Sciatic nerve (tissue), 2 donors: ENCODE measurements around the gene PPIB. TPM values are rescaled to one million over a fixed set of nuclear protein-coding genes. Genes with fewer than 3 reads are reported as not detected.

Source experiments
- ATAC-seq: fragments of 200-7000 bp; cut with Tn5 transposase; one replicate; pipeline ENCODE4 v1.9.1; 2020; ENCODE audit warnings: mild to moderate bottlenecking, moderate library complexity
- DNase-seq: peaks from one replicate; pipeline ENCODE4 v3.0.0-alpha.2; 2020; ENCODE audit warnings: low spot score
- intact Hi-C: fragments of 100-400 bp; cut with DNase I; formaldehyde crosslinking; loops from one replicate; pipeline ENCODE4 v1.14.2; 2022
- total RNA-seq: library from RNA; stranded (reverse); fragmentation: NEBNext Ultra II Directional; extraction: Animal tissue kit (Norgen Biotek cat#: 25700); gene quantifications from one replicate; pipeline ENCODE4 v1.2.1, GENCODE V29; 2021
- donor health status: DM: no; HTN: no; CAD: no.
- donor health status: DM: no; HTN: no; CAD: no.

Gene PPIB
- total RNA-seq = 218 TPM

DNA sequence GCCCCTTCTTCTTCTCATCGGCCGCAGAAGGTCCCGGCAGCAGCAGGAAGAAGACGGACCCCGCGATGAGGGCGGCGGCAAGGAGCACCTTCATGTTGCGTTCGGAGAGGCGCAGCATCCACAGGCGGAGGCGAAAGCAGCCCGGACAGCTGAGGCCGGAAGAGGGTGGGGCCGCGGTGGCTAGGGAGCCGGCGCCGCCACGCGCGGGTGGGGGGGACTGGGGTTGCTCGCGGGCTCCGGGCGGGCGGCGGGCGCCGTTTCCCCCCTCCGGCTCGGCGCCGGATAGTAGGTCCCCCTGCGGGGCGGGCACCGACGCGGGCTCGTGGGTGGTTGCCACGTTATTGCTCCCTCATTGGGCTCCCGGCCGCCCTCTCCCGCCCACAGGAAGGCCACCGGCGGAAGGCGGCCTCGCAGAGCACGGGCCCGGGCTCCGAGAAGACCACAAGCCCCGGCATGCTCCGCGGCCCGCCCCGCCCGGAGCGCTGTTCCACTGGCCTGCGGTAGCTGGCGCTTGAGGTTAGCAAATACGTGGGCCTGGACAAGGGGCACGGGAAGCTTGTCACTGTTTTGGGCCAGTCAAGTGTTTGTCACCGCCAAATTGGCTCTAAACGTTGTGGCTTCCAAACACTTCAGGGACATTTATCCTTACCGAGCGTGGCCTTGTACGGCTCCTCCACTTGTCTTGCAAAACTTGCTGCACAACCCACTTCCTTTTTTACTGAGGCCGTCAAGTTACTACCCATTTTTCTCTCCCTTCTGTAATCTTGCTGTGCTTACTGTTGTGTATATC is at the start of gene PPIB:
Gene PPIB, minus strand, starts transcription at position 154 of the 790 bp plus-strand sequence. Its CDS starts 36 bp downstream, at position 118.
- peak; percentile 98 for DNase-seq
- peak; percentile 98 for ATAC-seq
- intact Hi-C loops = no loop called here

DNA sequence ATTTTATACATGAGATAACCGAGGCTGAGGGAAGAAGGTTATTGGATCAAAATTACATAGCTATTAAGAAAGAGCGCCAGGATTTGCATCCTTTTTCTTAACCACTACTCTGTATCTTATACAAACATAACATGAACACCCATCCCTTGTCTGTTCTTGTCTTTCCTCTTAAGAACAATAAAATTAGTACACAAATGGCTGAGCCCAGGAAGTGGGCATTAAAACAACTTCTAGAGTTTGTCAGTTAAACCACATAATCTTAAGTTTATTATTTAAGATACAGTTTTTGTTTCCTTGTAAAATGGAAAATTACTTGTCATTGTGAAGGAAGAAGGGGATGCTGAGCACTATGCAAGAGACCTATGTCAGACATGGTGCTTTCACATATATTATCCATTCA is 48.9 kb upstream of the PPIB start:
- ATAC-seq (no peak), DNase-seq (no peak)
- intact Hi-C loops = no loop called here

DNA sequence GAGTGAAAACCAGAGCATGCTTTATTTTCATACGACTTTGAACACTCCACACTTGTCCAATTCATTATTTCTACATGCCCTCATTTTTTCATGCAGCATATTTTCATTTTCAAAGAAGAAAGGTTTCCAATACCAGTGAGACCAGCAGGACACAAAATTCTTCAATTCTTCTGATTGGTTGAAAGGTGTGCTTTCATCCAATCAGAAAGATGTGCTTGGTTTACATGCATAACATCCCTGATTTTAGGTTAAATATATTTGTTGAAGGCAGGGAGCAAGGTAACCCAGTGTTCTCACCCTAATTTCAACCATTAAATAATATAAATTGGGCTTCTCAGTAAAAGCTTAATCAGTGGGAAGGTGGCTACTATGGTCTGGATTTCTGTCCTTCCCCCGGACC is 47.5 kb upstream of the PPIB start:
- ATAC-seq = no peak
- intact Hi-C loops = no loop called here

DNA sequence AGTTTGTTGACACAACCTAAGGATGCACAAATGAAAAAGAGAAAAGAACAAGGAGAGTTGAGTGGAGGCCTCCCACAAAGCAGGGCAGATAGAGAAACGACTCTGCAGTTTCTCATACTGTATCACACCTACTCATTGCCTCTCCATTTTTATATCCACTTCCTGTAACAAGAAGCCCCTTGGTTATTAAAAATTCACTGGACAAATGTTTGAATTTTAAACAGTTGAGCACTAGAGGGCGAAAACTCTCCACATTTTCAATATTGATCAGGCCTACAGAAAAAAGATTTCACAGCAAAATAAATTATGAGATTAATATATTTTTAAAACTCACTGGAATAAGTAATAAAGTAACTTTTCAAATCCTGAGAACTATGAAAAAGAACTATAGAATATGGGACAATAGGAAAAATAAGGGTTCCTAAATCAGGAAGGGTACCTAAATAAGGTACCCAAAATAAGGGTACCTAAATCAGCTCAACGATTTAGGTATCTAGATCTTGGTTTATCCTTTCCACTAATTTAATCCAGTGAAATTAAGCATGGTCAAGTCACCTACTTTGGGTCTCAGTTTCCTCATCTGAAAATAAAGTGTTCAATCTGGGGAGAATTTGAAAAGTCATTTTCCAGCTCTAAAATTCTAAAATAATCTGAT is 47.0 kb upstream of the PPIB start:
- intact Hi-C loops = no loop called here
- no peak for ATAC-seq
- no peak for DNase-seq

More for the DNA sequence above, 47.5 kb upstream of the PPIB start:
- no peak for DNase-seq

DNA sequence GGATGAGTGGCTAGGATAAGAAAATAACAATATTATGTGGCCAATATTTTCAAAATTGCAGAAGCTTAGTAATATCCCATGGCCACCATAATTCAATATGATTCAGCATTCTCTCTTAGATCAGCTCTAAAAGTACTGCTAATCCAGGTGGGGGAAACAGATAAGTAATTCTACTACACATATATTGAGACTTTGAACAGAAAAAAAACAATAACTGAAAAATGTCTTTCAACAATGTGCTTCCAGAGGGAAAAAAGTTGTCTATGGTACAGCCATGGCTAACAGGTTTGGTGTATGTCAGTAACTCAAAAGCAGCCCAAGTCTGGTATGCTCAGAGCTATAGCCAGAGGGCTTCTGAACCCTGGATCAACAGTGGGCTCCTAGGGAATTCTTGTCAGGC is 42.4 kb upstream of the PPIB start:
- intact Hi-C loops = no loop called here
- no peak for DNase-seq
- no peak for ATAC-seq

DNA sequence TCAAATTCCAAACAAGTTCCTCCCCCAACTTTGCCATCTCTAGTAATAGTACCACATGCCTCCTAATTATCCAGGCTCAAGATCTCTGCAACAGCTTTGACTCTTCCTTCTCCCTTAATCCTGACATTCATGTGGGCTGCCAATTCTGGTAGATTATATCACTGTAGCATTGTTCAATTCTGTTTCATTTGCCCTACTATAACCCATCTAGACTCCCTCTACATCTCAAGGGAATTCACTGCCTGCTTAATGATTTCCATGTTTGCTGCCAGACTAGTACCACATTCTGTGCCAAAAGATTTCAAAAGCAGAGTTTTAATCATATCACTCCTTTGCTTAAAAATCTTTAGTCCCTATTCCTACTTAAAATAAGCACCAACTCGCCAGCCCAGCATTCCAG is 34.6 kb upstream of the PPIB start:
- ATAC-seq = peak; percentile 96
- intact Hi-C loops = no loop called here

DNA sequence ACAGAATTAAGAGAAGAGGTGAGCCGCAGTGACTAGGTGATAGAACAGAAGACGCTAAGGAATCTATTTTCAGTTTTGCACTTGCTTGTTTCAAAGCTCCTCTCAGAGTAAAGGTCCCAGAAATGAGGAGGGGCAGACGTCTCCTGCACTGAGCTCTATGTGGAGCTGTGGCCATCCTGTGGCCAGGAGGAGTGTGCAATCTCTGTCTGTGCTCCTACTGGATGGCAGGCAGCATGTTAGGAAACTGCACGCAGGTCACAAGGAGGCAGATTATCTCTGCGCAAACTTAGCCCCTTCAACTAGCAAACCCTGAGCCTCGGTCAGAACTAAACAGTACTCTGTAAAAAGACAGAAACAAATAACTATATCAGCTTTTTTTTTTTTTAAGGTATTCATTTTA is 31.1 kb upstream of the PPIB start:
- DNase-seq = no peak
- intact Hi-C loops = no loop called here
- no peak for ATAC-seq

More for the DNA sequence above, 34.6 kb upstream of the PPIB start:
- no peak for DNase-seq

DNA sequence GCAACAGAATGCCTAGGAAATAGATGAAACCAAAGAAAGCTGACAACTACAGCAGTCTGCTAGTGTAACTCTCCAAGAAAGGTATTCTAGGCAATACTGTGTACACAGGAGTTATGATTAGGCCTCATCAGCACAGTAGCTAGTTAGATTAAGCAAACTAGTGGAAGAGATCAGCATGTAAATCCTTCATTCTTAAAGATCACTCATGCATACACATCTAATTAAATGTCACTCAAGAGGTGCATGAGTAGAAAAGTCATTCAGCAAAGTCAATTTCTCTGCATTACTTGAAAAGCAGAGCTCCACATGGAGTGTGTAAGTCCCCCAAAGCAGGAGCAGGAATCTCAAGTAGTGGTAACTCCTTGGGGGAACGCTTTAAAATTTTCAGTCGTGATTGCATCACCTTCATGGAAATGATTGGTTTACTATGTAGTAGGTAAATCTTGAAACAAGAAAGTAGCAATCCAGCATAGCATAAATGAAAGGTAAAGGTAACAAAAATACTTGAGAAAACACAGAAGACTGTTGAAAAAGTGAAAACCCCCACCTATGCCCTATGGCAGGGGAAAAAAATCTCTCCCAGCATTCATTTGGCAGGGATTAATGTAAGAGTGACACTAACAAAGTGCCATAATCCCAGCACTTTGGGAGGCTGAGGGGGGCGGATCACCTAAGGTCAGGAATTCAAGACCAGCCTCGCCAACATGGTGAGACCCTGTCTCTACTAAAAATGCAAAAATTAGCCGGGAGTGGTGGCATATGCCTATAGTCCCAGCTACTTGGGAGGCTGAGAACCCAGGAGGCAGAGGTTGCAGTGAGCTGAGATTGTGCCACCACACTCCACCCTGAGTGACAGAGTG is 29.4 kb upstream of the PPIB start:
- ATAC-seq (no peak), DNase-seq (no peak)
- intact Hi-C loops = no loop called here

DNA sequence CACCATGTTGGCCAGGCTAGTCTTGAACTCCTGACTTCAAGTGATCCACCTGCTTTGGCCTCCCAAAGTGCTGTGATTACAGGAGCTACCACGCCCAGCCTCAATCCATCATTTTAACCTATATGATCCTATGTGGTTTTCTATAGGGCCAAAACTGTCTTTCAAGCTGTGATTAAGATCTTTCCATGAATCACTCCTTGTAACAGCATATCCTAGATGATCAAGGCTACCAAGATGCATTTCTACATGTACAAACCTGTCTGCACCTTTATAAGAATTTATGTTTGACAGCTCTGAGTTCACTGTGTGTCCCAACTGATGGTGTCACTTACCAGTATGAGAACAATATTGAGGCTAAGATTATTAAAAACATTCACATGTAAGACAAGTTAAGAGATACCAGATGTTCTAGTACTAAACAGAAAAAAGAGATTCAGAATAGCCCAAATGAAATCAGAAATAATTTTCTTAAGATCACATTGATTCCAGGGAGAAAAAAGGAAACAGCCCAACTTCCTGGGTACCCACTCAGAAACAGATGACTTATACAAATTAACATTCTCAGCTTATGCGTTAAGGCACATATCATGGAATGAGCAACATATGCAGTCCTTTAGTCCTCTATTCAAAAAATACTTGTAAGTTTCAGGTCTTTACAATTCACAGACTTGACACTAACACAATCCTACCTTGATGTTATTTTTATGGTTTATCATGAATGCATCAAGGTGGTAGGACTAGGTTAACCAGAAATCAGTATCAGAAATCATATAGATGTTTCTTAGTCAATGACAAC is 24.8 kb upstream of the PPIB start:
- intact Hi-C loops = no loop called here
- ATAC-seq = no peak
- no peak for DNase-seq

DNA sequence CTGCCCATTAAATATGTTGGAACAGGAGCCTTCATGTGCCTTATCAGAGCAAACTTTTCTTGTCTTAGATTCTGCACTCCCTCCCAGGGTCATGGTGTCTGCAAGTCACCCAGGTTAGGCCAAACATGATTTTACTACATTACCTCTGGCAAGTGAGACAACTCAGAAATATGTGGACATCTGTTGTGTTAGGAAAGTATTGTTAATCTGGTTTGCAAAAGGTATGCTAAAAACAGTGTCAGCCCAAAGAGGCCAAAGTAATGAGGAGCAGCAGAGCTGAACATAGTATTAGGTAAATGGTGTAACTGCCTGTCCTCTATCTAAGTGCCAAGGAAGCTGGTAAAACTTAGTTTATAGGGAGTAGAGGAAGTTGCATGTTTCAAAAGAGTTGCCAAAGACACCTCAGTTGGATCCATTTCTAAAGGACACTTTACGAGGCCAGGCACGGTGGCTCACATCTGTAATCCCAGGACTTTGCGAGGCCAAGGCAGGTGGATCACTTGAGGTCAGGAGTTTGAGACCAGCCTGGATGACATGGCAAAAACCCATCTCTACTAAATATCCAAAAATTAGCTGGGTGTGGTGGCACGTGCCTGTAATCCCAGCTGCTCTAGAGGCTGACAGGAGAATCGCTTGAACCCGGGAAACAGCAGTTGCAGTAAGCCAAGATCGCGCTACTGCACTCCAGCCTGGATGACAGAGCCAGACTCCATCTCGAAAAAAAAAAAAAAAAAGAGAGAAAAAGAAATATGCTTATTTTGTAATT is 22.5 kb upstream of the PPIB start:
- ATAC-seq (no peak), DNase-seq (no peak)
- intact Hi-C loops = no loop called here

DNA sequence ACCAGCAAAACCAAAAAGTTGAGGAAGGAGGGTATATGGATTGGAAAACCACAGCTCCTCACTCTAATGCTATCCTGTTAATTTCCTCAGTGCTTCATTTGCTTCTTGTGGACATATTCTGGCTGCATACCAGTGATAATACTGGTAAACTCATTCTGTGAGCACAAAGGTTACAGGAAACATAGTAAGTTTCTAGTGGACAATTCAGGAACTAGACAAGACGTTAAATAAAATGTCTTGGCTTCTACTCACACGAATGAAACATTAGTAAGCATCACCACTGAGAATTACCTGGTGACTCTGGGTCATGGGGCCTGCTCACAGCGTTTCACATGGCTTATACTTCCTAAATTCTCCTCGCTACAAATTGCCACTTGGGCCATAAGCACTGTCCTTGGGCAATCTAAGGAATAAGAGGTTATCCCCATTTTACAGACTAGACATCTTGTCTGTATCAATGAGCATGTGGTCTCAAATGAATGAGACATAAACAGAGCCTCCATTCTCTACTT is 20.1 kb upstream of the PPIB start:
- ATAC-seq = no peak
- no peak for DNase-seq
- intact Hi-C loops = no loop called here

DNA sequence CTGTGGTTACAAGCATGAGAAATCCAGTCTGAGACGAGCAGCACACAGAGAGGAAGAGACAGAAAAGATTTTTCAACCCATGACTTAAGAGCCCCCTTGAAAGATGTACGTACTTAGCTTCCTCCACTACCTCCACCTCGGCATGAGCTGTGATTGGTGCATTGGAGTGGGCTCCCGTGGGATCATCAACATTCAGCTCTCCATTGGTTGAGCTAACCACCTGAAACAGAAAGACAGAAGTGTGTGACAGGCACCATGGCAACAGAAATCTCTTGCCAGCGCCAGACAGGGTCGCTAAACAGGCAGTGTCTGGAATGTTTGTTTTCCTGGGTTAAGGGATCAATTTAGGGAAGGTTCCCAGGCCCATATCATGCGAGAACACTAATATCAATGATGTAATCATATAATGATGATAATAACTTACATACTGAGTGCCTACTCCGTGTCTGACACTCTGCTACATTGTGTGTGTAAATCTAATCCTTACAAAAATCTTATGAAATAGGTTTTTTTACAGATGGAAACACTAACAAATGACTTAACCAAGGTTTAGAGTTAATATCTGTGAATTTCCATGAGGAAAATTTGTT is 17.5 kb upstream of the PPIB start:
- DNase-seq = no peak
- ATAC-seq = no peak
- intact Hi-C loops = no loop called here

DNA sequence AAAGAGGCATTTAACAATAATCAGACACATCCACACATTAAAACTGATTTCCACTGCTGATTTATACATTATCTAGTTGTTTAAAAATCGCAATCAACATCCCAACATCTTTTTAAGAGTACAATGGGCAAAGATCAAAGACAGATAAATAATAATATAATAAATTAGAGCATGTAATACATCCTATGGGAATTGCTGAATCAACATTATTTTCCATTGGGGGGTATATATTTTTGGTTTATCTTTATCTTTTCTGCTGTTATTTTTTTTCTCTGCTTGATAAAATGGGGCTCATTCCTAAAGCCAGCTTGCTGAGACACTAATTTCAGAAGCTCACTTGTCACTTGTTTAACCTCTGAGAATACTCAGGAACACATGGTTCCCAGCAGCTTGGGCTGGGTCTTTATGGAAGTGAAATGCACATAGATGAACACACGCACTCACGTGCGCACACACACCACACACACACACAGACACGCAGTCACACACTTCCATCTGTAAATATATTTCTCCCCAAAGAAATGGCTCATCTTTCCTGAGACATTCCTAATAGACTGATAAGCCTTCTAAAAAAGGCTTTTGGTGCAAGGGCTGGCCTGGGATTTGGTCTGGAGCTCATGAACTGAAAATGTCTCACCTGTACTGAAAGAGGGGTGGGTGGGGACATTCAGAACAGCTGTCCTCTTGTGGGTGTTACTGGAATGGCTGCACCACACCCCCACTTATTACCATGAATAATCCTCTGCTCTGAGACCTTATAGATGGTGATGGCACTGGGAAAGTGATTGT is 3.5 kb upstream of the PPIB start:
- intact Hi-C loops = no loop called here
- DNase-seq (no peak), ATAC-seq (no peak)

DNA sequence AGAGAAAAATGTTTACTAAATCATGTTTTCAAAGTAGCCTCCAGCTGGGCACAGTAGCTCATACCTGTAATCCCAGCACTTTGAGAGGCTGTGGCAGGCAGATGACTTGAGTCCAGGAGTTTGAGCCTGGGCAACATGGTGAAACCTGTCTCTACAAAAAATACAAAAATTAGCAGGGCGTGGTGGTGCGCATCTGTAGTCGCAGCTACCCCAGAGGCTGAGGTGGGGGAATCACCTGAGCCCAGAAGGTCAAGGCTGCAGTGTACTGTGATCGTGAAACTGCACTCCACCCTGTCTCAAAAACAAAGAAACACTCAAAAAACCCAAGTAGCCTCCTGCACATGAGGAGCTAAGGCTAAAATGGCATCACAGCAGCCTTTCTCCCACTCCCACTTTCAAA is 1.6 kb upstream of the PPIB start:
- no peak for DNase-seq
- intact Hi-C loops = no loop called here
- ATAC-seq = no peak

DNA sequence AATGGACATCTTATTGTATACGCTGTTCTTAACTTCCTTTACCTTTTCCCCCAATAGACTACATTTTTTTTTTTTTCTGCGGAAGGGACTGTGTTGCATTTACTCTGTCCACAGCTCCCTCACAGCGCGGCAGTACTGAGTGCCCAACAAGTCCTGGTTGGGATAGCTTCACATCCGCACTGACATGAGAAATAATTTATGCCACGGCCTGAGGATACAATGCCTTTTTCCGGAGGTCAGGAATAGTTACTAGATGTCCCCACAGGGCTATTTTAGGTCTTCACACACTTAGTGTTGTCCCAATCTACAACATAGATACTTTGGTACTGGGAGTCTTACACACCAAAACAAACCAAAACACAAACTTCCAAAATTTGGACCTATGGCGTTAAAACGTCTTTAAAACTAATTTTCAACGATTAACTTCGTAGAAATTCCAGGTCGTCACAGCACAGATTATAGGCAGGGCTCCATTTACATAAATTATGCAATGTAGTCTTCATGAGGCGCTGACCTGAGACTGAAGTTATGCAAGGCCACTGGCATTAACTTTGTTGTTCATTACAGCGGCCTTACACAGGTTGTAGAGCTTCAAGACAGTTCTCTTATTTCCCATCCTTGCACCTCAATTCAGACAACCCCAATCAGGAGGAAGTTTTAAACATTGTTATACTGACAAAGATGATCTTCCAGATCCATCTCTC is 989 bp upstream of the PPIB start:
- peak; percentile 45 for ATAC-seq
- DNase-seq = no peak
- intact Hi-C loops = no loop called here

DNA sequence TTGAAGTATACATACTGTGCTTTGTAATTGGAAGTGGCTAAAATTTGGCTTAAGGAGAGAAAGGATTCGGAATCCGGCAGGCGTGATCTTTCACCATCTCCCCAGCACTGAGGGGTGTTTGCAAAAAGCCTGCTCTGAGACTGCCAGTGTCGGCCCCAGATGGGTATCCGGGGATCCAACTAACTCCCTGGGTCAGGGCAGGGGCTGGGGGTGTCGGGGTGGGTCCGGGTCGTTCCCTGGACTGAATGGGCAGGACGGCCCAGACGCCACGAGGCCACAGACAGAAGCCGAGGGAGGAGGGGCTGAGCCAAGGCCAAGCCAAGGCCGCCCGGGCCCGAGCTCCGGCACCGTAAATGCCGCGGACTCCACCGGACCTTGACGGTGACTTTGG is 349 bp downstream of the PPIB start:
- peak; percentile 44 for ATAC-seq
- DNase-seq = no peak
- intact Hi-C loops = no loop called here
